ENCODE results near the gene CSDE1. TPM values are rescaled to one million over a fixed set of nuclear protein-coding genes. Genes with fewer than 3 reads are reported as not detected.

CSDE1 gene
- 404 and 540 TPM in 2 replicates for total RNA-seq

GRCh38 chr1:114757455-114758255, at the start of gene CSDE1:
Gene CSDE1 (minus strand): TSS chr1:114757984. CDS start chr1:114739890, 18,094 bp downstream.

GRCh38 chr1:114780344-114781226, 22.8 kb upstream of the CSDE1 start, which contains the start of gene SIKE1:
Gene SIKE1 (minus strand): TSS chr1:114780685. CDS start chr1:114780607, 78 bp downstream.

GRCh38 chr1:114716304-114717170, 41.2 kb downstream of the CSDE1 start, which contains the start of gene NRAS:
Gene NRAS (minus strand): TSS chr1:114716771. CDS start chr1:114716160, 611 bp downstream.

GRCh38 chr1:114695430-114696058, 62.2 kb downstream of the CSDE1 start, which contains the start of gene AMPD1:
Gene AMPD1 (minus strand): TSS chr1:114695546. CDS start chr1:114695471, 75 bp downstream.

GRCh38 chr1:114669562-114670082, 88.2 kb downstream of the CSDE1 start, which contains the start of gene DENND2C:
Gene DENND2C (minus strand): TSS chr1:114670049. CDS start chr1:114625984, 44,065 bp downstream.

Other genes starting within 250 kb of the CSDE1 start
- 8.6 and 11.1 TPM in 2 replicates for gene TRIM33, start 246.8 kb downstream of the CSDE1 start, total RNA-seq
- 37.2 and 39.7 TPM in 2 replicates for gene BCAS2, start 176.4 kb downstream of the CSDE1 start, total RNA-seq
- 0.84 and 0.89 TPM in 2 replicates for gene DENND2C, start 87.9 kb downstream of the CSDE1 start, total RNA-seq
- gene AMPD1, start 62.4 kb downstream of the CSDE1 start, total RNA-seq: not detected in 2 replicates
- gene NRAS, start 41.2 kb downstream of the CSDE1 start, total RNA-seq: 57.1 and 71.3 TPM in 2 replicates
- 37.2 and 65.9 TPM in 2 replicates for gene SIKE1, start 22.7 kb upstream of the CSDE1 start, total RNA-seq
- gene SYCP1, start 96.9 kb upstream of the CSDE1 start, total RNA-seq: not detected in 2 replicates

All from bronchus fibroblast of lung (primary cell).